HepG2 (cell line): ENCODE data around the gene PPP1R13B. TPM values are rescaled to one million over a fixed set of nuclear protein-coding genes. Genes with fewer than 3 reads are reported as not detected.

ENCODE experiments used
- ATAC-seq: fragments of 200-7000 bp; cut with Tn5 transposase; 3 replicates; pipeline ENCODE4 v1.9.1; 2020; ENCODE audit warnings: mild to moderate bottlenecking, moderate library complexity
- BruUV-seq: library from RNA; stranded (reverse); fragments of 400-500 nt; replicated peaks from 2 replicates; lab custom pipeline; 2021; lab: Mats Ljungman, UMichigan
- CTCF ChIA-PET: fragments of 300-600 bp; formaldehyde crosslinking; extraction: SDS; loops from one replicate; lab custom pipeline; 2021; ENCODE audit warnings: low total read pairs, inconsistent platforms, low intra/inter-chr PET ratio; lab: Yijun Ruan, JAX
- POLR2A ChIA-PET: fragments of 350-600 bp; sonication (Branson Sonifier 250); formaldehyde crosslinking; loops from one replicate; lab custom pipeline; 2020; ENCODE audit warnings: antibody characterized with exemption, inconsistent platforms; lab: Yijun Ruan, JAX
- DNase-seq: peaks from one replicate; pipeline ENCODE4 v3.0.0-alpha.2; 2015; ENCODE audit warnings: low spot score
- FAIRE-seq: peaks from 3 replicates; lab custom pipeline; 2011; peaks lifted over from hg19 to GRCh38; lab: Jason Lieb, UNC
- H2AFZ ChIP-seq: one replicate; pipeline ENCODE4 v1.6.1; 2011; ENCODE audit warnings: low read length, inconsistent platforms
- H3K27ac ChIP-seq: fragments of 300-600 bp; 3 replicates; pipeline ENCODE4 v1.8.0; 2011; ENCODE audit warnings: mixed run types, mild to moderate bottlenecking, mixed read lengths, low read length, inconsistent platforms; ENCODE audit not compliant: insufficient read depth; ENCODE audit errors: extremely low read length
- H3K27me3 ChIP-seq, 2 experiments: fragments of 200-600 bp in 1 of 2; 2 replicates in 1 of 2; 3 replicates in 1 of 2; pipeline versions ENCODE4 v1.6.0 to v1.8.0; 2011; ENCODE audit warnings: low read length in 2 of 2, mild to moderate bottlenecking in 2 of 2, moderate library complexity in 2 of 2, inconsistent platforms in 1 of 2; ENCODE audit not compliant: insufficient read depth in 2 of 2, control insufficient read depth in 1 of 2
- H3K36me3 ChIP-seq, 2 experiments: fragments of 200-600 bp in 1 of 2; replicated peaks in 1 of 2; 2 replicates in 1 of 2; 3 replicates in 1 of 2; pipeline versions ENCODE4 v1.5.1 to v1.8.0; 2011; ENCODE audit warnings: low read length in 2 of 2, inconsistent platforms in 1 of 2; ENCODE audit not compliant: insufficient read depth in 2 of 2, control insufficient read depth in 1 of 2
- H3K4me1 ChIP-seq: 2 replicates; pipeline ENCODE4 v1.5.1; 2012; ENCODE audit warnings: low read length, inconsistent platforms; ENCODE audit not compliant: insufficient read depth
- H3K4me2 ChIP-seq: 2 replicates; pipeline ENCODE4 v1.6.0; 2011; ENCODE audit warnings: low read depth, low read length, inconsistent platforms
- H3K4me3 ChIP-seq, 3 experiments: fragments of 200-600 bp in 1 of 3; sonication (generic), shearing (Covaris generic) in 1 of 3; replicated peaks in 1 of 3; 2 replicates each; pipeline ENCODE4 v1.5.1; 2011 to 2016; ENCODE audit warnings: low read length in 3 of 3, inconsistent platforms in 2 of 3, low read depth in 2 of 3, mild to moderate bottlenecking in 2 of 3, control low read depth in 1 of 3, mixed read lengths in 1 of 3; ENCODE audit not compliant: insufficient read depth in 1 of 3
- H3K79me2 ChIP-seq: one replicate; pipeline ENCODE4 v1.6.1; 2011; ENCODE audit warnings: low read length, inconsistent platforms; ENCODE audit not compliant: insufficient read depth
- H3K9ac ChIP-seq: 2 replicates; pipeline ENCODE4 v1.6.0; 2011; ENCODE audit warnings: mild to moderate bottlenecking, low read depth, low read length, inconsistent platforms; ENCODE audit not compliant: insufficient read depth
- H3K9me3 ChIP-seq: 2 replicates; pipeline ENCODE4 v1.5.1; 2012; ENCODE audit warnings: mild to moderate bottlenecking, low read length
- H4K20me1 ChIP-seq: 2 replicates; pipeline ENCODE4 v1.6.0; 2011; ENCODE audit warnings: inconsistent platforms, mild to moderate bottlenecking, low read length, moderate library complexity; ENCODE audit not compliant: insufficient read depth
- FOXK2 ChIP-seq: fragments of 450-650 bp; IDR thresholded peaks from 2 replicates; pipeline ENCODE4 v1.6.1; 2016
- GABPA ChIP-seq, 2 experiments: IDR thresholded peaks; 2 replicates each; pipeline ENCODE4 v1.6.1; 2011 to 2016; ENCODE audit warnings: low read depth in 2 of 2, low read length in 1 of 2, missing biosample characterization in 1 of 2, missing genetic modification characterization in 1 of 2
- GZF1 ChIP-seq: sonication (generic); formaldehyde crosslinking; IDR thresholded peaks from 2 replicates; pipeline ENCODE4 v1.5.1; 2020; ENCODE audit warnings: mild to moderate bottlenecking, missing genetic modification reagents
- HDAC1 ChIP-seq: sonication (generic); formaldehyde crosslinking; IDR thresholded peaks from 2 replicates; pipeline ENCODE4 v1.5.1; 2020; ENCODE audit warnings: mild to moderate bottlenecking, missing genetic modification reagents
- NR2F2 ChIP-seq: IDR thresholded peaks from 2 replicates; pipeline ENCODE4 v1.6.1; 2012; ENCODE audit warnings: low read depth, inconsistent platforms, borderline replicate concordance
- PREB ChIP-seq: sonication (generic); formaldehyde crosslinking; IDR thresholded peaks from 2 replicates; pipeline ENCODE4 v1.4.0; 2020; ENCODE audit warnings: missing genetic modification reagents
- RFX5 ChIP-seq: IDR thresholded peaks from 2 replicates; pipeline ENCODE4 v1.6.1; 2011; ENCODE audit warnings: low read depth, low read length, improper control_type of control experiment
- ZBTB34 ChIP-seq: sonication (generic); formaldehyde crosslinking; IDR thresholded peaks from 2 replicates; pipeline ENCODE4 v1.8.0; 2022; ENCODE audit warnings: mild to moderate bottlenecking, missing genetic modification reagents
- ZNF136 ChIP-seq: sonication (generic); formaldehyde crosslinking; IDR thresholded peaks from 2 replicates; pipeline ENCODE4 v1.8.1; 2022; ENCODE audit warnings: low read depth, mild to moderate bottlenecking, moderate library complexity, missing genetic modification reagents
- ZNF704 ChIP-seq: sonication (generic); formaldehyde crosslinking; IDR thresholded peaks from 2 replicates; pipeline ENCODE4 v1.8.1; 2023; ENCODE audit warnings: mild to moderate bottlenecking, inconsistent platforms, moderate library complexity, missing genetic modification reagents, borderline replicate concordance
- WGBS: methylation state at CpG from one replicate; pipeline ENCODE4 v1.1.6; 2017; ENCODE audit warnings: low lambda C conversion rate; 5-methylcytosine and 5-hydroxymethylcytosine counted together
- in situ Hi-C: cut with HindIII; loops from 2 replicates; pipeline ENCODE4 v1.10.0; 2017; ENCODE audit warnings: low pct_unique_long_range_greater_than_20kb; ENCODE audit not compliant: extremely low pct_ligation_motif_present
- intact Hi-C: fragments of 100-400 bp; cut with micrococcal nuclease; formaldehyde crosslinking; loops from one replicate; pipeline ENCODE4 v1.10.0; 2022; ENCODE audit not compliant: unreplicated experiment
- polyA plus RNA-seq, 8 experiments: library from polyadenylated mRNA; depleted of rRNA in 3 of 8; stranded (reverse) in 7 of 8; unstranded in 1 of 8; fragments of >200 nt; fragmentation: Illumina TruSeq in 4 of 8; extraction: Trizol in 4 of 8; gene quantifications; 2 replicates each; pipeline versions ENCODE4 v1.2.1 to v1.2.3, GENCODE V29; 2011 to 2016; ENCODE audit warnings: low read depth in 4 of 8, missing spikeins in 1 of 8, mixed read lengths in 1 of 8; ENCODE audit not compliant: insufficient read depth in 1 of 8
- total RNA-seq, 5 experiments: library from RNA; depleted of rRNA; stranded (reverse); fragments of >200 nt; fragmentation: Illumina TruSeq; extraction: Trizol; gene quantifications; 2 replicates each; pipeline ENCODE4 v1.2.3, GENCODE V29; 2016; ENCODE audit warnings: low read depth in 1 of 5
- TF ChIP-seq, protein P1 (sequence below): sonication (generic); formaldehyde crosslinking; conservative IDR thresholded peaks from 2 replicates; pipeline ENCODE4 v1.4.0; 2020; ENCODE audit warnings: mild to moderate bottlenecking, missing genetic modification reagents, moderate library complexity
- TF ChIP-seq, protein P2 (sequence below): sonication (generic); formaldehyde crosslinking; IDR thresholded peaks from 2 replicates; pipeline ENCODE4 v1.4.0; 2020; ENCODE audit warnings: missing genetic modification reagents, mild to moderate bottlenecking, borderline replicate concordance

The PPP1R13B gene
- total and polyA plus RNA-seq, 2 of the 13 experiments (the other 11 are each of a cell fraction or from before 2014, with no cell fraction given): 4.6 to 9.4 TPM

DNA sequence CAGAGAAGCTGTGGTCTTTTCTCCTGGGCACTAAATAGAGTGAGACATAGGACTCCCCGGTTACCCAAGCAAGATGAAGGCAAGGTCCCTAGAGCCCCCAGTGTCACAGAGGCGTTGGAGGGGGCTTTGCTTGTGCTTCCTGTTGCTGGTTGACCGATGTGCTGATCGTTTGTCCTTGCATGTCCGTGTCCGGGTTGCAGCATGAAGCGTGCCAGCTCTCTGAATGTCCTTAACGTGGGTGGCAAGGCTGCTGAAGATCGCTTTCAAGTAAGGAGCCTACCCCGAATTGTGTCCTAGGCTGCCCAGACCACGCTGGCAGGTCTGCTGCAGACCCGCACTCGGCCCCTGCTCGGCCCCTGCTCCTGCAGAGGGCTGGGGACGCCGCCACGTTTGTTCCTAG is 155.2 kb downstream of the PPP1R13B start:
- BruUV-seq: no TSS peak
- TF ChIP-seq ZNF136 (CRISPR knock-in tag): no peak
- no peak for TF ChIP-seq ZNF704 (CRISPR knock-in tag)
- TF ChIP-seq RFX5: no peak
- TF ChIP-seq, protein P1, sequence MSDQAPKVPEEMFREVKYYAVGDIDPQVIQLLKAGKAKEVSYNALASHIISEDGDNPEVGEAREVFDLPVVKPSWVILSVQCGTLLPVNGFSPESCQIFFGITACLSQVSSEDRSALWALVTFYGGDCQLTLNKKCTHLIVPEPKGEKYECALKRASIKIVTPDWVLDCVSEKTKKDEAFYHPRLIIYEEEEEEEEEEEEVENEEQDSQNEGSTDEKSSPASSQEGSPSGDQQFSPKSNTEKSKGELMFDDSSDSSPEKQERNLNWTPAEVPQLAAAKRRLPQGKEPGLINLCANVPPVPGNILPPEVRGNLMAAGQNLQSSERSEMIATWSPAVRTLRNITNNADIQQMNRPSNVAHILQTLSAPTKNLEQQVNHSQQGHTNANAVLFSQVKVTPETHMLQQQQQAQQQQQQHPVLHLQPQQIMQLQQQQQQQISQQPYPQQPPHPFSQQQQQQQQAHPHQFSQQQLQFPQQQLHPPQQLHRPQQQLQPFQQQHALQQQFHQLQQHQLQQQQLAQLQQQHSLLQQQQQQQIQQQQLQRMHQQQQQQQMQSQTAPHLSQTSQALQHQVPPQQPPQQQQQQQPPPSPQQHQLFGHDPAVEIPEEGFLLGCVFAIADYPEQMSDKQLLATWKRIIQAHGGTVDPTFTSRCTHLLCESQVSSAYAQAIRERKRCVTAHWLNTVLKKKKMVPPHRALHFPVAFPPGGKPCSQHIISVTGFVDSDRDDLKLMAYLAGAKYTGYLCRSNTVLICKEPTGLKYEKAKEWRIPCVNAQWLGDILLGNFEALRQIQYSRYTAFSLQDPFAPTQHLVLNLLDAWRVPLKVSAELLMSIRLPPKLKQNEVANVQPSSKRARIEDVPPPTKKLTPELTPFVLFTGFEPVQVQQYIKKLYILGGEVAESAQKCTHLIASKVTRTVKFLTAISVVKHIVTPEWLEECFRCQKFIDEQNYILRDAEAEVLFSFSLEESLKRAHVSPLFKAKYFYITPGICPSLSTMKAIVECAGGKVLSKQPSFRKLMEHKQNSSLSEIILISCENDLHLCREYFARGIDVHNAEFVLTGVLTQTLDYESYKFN: no peak
- TF ChIP-seq PREB (CRISPR knock-in tag): no peak
- TF ChIP-seq ZBTB34 (CRISPR knock-in tag): no peak
- TF ChIP-seq NR2F2: no peak
- no peak for TF ChIP-seq GABPA (IDR thresholded peaks at IDR 0.05; ENCODE audit: low read depth, low read length)
- TF ChIP-seq GABPA (CRISPR knock-in tag; IDR thresholded peaks at IDR 0.05; ENCODE audit: low read depth): no peak
- TF ChIP-seq HDAC1 (CRISPR knock-in tag): no peak
- no peak for TF ChIP-seq GZF1 (CRISPR knock-in tag)
- no peak for TF ChIP-seq FOXK2
- TF ChIP-seq, protein P2, sequence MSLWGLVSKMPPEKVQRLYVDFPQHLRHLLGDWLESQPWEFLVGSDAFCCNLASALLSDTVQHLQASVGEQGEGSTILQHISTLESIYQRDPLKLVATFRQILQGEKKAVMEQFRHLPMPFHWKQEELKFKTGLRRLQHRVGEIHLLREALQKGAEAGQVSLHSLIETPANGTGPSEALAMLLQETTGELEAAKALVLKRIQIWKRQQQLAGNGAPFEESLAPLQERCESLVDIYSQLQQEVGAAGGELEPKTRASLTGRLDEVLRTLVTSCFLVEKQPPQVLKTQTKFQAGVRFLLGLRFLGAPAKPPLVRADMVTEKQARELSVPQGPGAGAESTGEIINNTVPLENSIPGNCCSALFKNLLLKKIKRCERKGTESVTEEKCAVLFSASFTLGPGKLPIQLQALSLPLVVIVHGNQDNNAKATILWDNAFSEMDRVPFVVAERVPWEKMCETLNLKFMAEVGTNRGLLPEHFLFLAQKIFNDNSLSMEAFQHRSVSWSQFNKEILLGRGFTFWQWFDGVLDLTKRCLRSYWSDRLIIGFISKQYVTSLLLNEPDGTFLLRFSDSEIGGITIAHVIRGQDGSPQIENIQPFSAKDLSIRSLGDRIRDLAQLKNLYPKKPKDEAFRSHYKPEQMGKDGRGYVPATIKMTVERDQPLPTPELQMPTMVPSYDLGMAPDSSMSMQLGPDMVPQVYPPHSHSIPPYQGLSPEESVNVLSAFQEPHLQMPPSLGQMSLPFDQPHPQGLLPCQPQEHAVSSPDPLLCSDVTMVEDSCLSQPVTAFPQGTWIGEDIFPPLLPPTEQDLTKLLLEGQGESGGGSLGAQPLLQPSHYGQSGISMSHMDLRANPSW: no peak

More for the DNA sequence above, 155.2 kb downstream of the PPP1R13B start:
- intact Hi-C loops: no loop called here
- Histone ChIP-seq H3K27ac (no peak overlapping the region), H2AFZ (no peak overlapping the region), H3K9ac (no peak overlapping the region), H4K20me1 (no peaks in the 10 kb centered on the region), H3K4me2 (no peak overlapping the region), H3K4me3 (no peak overlapping the region), H3K9me3 (no peaks in the 10 kb centered on the region), H3K79me2 (no peaks in the 10 kb centered on the region), H3K36me3 (peaks cover 10 to 62% of the 10 kb centered on the region in 2 experiments), H3K27me3 (no peaks in the 10 kb centered on the region), H3K4me1 (no peaks in the 10 kb centered on the region)
- in situ Hi-C loops: no loop called here
- DNase-seq: no peak
- WGBS: 95% methylated on average over 6 of the region's 17 CpGs
- ATAC-seq: no peak
- POLR2A ChIA-PET: no interaction called here
- no peak for FAIRE-seq
- CTCF ChIA-PET: no interaction called here
